ENCODE data around the gene STMND1. TPM values are rescaled to one million over a fixed set of nuclear protein-coding genes. Genes with fewer than 3 reads are reported as not detected.

The STMND1 gene
- total and polyA plus RNA-seq, 10 of the 15 experiments (the other 5 are each of a cell fraction or from before 2014, with no cell fraction given): 0.15 TPM; not detected in 9

GRCh38 chr6:17165383-17165782 is 63.5 kb downstream of the STMND1 start:
- ATAC-seq (no peak), FAIRE-seq (no peak), DNase-seq (ENCODE audit: low read depth, low spot score) (no peak)
- 23% methylated on average over 5 of the region's 5 CpGs for WGBS (ENCODE audit: insufficient coverage, insufficient replicate concordance, low lambda C conversion rate, missing lambda C conversion rate)
- Histone ChIP-seq H3K9me3 (replicated peaks; ENCODE audit: control insufficient read depth, insufficient read depth, low read length) (no peaks in the 10 kb centered on the region), H3K4me3 (no peak overlapping the region), H3K27me3 (replicated peaks in 1 of 2; ENCODE audit: control insufficient read depth in 2 of 2, insufficient read depth in 2 of 2, low read length in 1 of 2) (no peaks in the 10 kb centered on the region), H4K20me1 (ENCODE audit: control insufficient read depth, insufficient read depth) (no peaks in the 10 kb centered on the region), H3K4me1 (ENCODE audit: control insufficient read depth, insufficient read depth, low read length) (no peaks in the 10 kb centered on the region), H3K9ac (ENCODE audit: control insufficient read depth, insufficient read depth, low read length) (no peak overlapping the region), H3K79me2 (ENCODE audit: control insufficient read depth, insufficient read depth, low read length) (no peaks in the 10 kb centered on the region), H3K4me2 (ENCODE audit: control insufficient read depth, insufficient read depth) (no peak overlapping the region), H3K36me3 (ENCODE audit: control insufficient read depth in 2 of 2, insufficient read depth in 2 of 2, low read length in 1 of 2) (no peaks in the 10 kb centered on the region), H3K27ac (ENCODE audit: control insufficient read depth, insufficient read depth) (no peak overlapping the region), H2AFZ (ENCODE audit: control insufficient read depth, low read depth, low read length) (no peak overlapping the region)
- no TSS peak for BruUV-seq (replicated peaks)
- intact Hi-C loops (cut with micrococcal nuclease; ENCODE audit: unreplicated experiment): no loop called here
- POLR2A ChIA-PET: no interaction called here
- SMC1A ChIA-PET (ENCODE audit: uncharacterized antibody, unreplicated experiment): no interaction called here
- RAD21 ChIA-PET (ENCODE audit: unreplicated experiment): no interaction called here
- in situ Hi-C loops (cut with MboI): loop anchor here (25.0 kb wide), 1 partner anchor 1147 kb away; no protein-coding TSS in a partner anchor
- no peak for TF ChIP-seq RB1 (IDR thresholded peaks at IDR 0.05; ENCODE audit: borderline replicate concordance)
- TF ChIP-seq ZSCAN29 (IDR thresholded peaks at IDR 0.05): no peak
- TF ChIP-seq BCL11A (IDR thresholded peaks at IDR 0.05; ENCODE audit: low read depth, low read length): no peak
- TF ChIP-seq, protein P1, sequence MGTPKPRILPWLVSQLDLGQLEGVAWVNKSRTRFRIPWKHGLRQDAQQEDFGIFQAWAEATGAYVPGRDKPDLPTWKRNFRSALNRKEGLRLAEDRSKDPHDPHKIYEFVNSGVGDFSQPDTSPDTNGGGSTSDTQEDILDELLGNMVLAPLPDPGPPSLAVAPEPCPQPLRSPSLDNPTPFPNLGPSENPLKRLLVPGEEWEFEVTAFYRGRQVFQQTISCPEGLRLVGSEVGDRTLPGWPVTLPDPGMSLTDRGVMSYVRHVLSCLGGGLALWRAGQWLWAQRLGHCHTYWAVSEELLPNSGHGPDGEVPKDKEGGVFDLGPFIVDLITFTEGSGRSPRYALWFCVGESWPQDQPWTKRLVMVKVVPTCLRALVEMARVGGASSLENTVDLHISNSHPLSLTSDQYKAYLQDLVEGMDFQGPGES (IDR thresholded peaks at IDR 0.05): no peak
- no peak for TF ChIP-seq REST (IDR thresholded peaks at IDR 0.05; ENCODE audit: low read depth, low read length)
- TF ChIP-seq GABPA (IDR thresholded peaks at IDR 0.05; ENCODE audit: low read depth): no peak
- TF ChIP-seq EP300 (IDR thresholded peaks at IDR 0.05; ENCODE audit: borderline replicate concordance in 1 of 2, control insufficient read depth in 1 of 2, low read depth in 2 of 2, low read length in 2 of 2): no peak
- TF ChIP-seq IKZF2 (IDR thresholded peaks at IDR 0.05): no peak
- no peak for TF ChIP-seq TCF7 (IDR thresholded peaks at IDR 0.05; ENCODE audit: borderline replicate concordance)
- no peak for TF ChIP-seq POLR2AphosphoS5 (IDR thresholded peaks at IDR 0.05; ENCODE audit: low read length)
- CTCF ChIA-PET: interaction anchor here (1.3 kb wide), 1 partner anchor 9 kb away, joined by 5 read pairs; no protein-coding TSS in a partner anchor

All from GM12878 (cell line).